Neuronal stem cell (in vitro differentiated cells): Measurements from ENCODE around the gene KRTAP5-7.
A peak's percentile ranks its signal among the peaks of the same experiment; 100 is the strongest.

Source experiments
- DNase-seq: peaks from one replicate; pipeline ENCODE4 v3.0.0-alpha.2; 2013; ENCODE audit warnings: low spot score
- H2AFZ ChIP-seq: one replicate; pipeline ENCODE4 v1.6.1; 2013; ENCODE audit warnings: mild to moderate bottlenecking, low read length, inconsistent platforms
- H2AK5ac ChIP-seq: 2 replicates; pipeline ENCODE4 v1.6.1; 2013; ENCODE audit warnings: low read depth, mild to moderate bottlenecking, inconsistent platforms, low read length, moderate library complexity, mixed read lengths
- H2BK120ac ChIP-seq: 2 replicates; pipeline ENCODE4 v1.6.1; 2013; ENCODE audit warnings: low read depth, mild to moderate bottlenecking, inconsistent platforms, low read length, moderate library complexity, mixed read lengths
- H2BK12ac ChIP-seq: one replicate; pipeline ENCODE4 v1.6.1; 2013; ENCODE audit warnings: low read length, inconsistent platforms
- H2BK15ac ChIP-seq: 2 replicates; pipeline ENCODE4 v1.6.1; 2013; ENCODE audit warnings: mild to moderate bottlenecking, low read length, inconsistent platforms, mixed read lengths
- H2BK5ac ChIP-seq: one replicate; pipeline ENCODE4 v1.6.1; 2013; ENCODE audit warnings: inconsistent platforms, mild to moderate bottlenecking, low read length, moderate library complexity
- H3K14ac ChIP-seq: one replicate; pipeline ENCODE4 v1.6.1; 2013; ENCODE audit warnings: low read length, inconsistent platforms
- H3K18ac ChIP-seq: 2 replicates; pipeline ENCODE4 v1.6.1; 2013; ENCODE audit warnings: low read length, inconsistent platforms
- H3K23ac ChIP-seq: 2 replicates; pipeline ENCODE4 v1.6.1; 2013; ENCODE audit warnings: low read depth, mild to moderate bottlenecking, mixed read lengths, low read length, inconsistent platforms; ENCODE audit not compliant: poor library complexity
- H3K27ac ChIP-seq: replicated peaks from 3 replicates; pipeline ENCODE4 v1.5.1; 2013; ENCODE audit warnings: low read length, inconsistent platforms
- H3K27me3 ChIP-seq, 3 experiments: 2 replicates each; pipeline ENCODE4 v1.6.1; 2013; ENCODE audit warnings: low read length in 3 of 3, mild to moderate bottlenecking in 2 of 3, inconsistent platforms in 1 of 3, low read depth in 1 of 3, mixed read lengths in 1 of 3, moderate library complexity in 1 of 3; ENCODE audit not compliant: control insufficient read depth in 3 of 3, insufficient read depth in 3 of 3
- H3K36me3 ChIP-seq, 2 donors: replicated peaks in 1 of 2; 2 replicates each; pipeline ENCODE4 v1.6.1; 2013; ENCODE audit warnings: low read length in 2 of 2; ENCODE audit not compliant: control insufficient read depth in 2 of 2, insufficient read depth in 2 of 2
- H3K4ac ChIP-seq: 2 replicates; pipeline ENCODE4 v1.6.1; 2013; ENCODE audit warnings: inconsistent platforms, mild to moderate bottlenecking, low read length, moderate library complexity
- H3K4me1 ChIP-seq, 2 donors: 1 replicate in 1 of 2; 2 replicates in 1 of 2; pipeline ENCODE4 v1.6.1; 2013; ENCODE audit warnings: low read length in 2 of 2, low read depth in 1 of 2; ENCODE audit not compliant: control insufficient read depth in 2 of 2, insufficient read depth in 1 of 2
- H3K4me2 ChIP-seq: one replicate; pipeline ENCODE4 v1.6.1; 2013; ENCODE audit warnings: mild to moderate bottlenecking, low read length, inconsistent platforms; ENCODE audit not compliant: insufficient read depth, poor library complexity, severe bottlenecking
- H3K4me3 ChIP-seq, 2 donors: 2 replicates each; pipeline ENCODE4 v1.5.1; 2013; ENCODE audit warnings: low read length in 2 of 2, mild to moderate bottlenecking in 2 of 2, inconsistent platforms in 1 of 2, moderate library complexity in 1 of 2
- H3K79me1 ChIP-seq: one replicate; pipeline ENCODE4 v1.6.1; 2013; ENCODE audit warnings: low read depth, mild to moderate bottlenecking, inconsistent platforms, low read length, moderate library complexity
- H3K9ac ChIP-seq: one replicate; pipeline ENCODE4 v1.6.1; 2013; ENCODE audit warnings: mild to moderate bottlenecking, low read depth, low read length, inconsistent platforms; ENCODE audit not compliant: poor library complexity
- H3K9me3 ChIP-seq, 2 donors: replicated peaks in 1 of 2; 2 replicates each; pipeline versions ENCODE3 to v1.6.1; 2013; ENCODE audit warnings: low read length in 2 of 2, mild to moderate bottlenecking in 2 of 2, inconsistent platforms in 1 of 2, low read depth in 1 of 2, mixed read lengths in 1 of 2, moderate library complexity in 1 of 2; ENCODE audit not compliant: control insufficient read depth in 2 of 2, insufficient read depth in 1 of 2
- H4K8ac ChIP-seq: one replicate; pipeline ENCODE4 v1.6.1; 2013; ENCODE audit warnings: low read depth, mild to moderate bottlenecking, inconsistent platforms, low read length, moderate library complexity
- H4K91ac ChIP-seq: one replicate; pipeline ENCODE4 v1.6.1; 2013; ENCODE audit warnings: low read length, low read depth, mild to moderate bottlenecking, inconsistent platforms; ENCODE audit not compliant: poor library complexity
- WGBS, 2 donors: extraction: QIAGEN DNeasy Blood & Tissue Kit; methylation state at CpG; one replicate each; pipeline ENCODE4 v1.1.7; 2013; ENCODE audit warnings: missing lambda C conversion rate in 2 of 2, mixed read lengths in 1 of 2; ENCODE audit not compliant: insufficient read length in 2 of 2, insufficient replicate concordance in 1 of 2; ENCODE audit errors: extremely low coverage in 2 of 2; 5-methylcytosine and 5-hydroxymethylcytosine counted together

KRTAP5-7 gene

GRCh38 chr11:71496421-71496820 lies 30.6 kb upstream of the KRTAP5-7 start:
- Histone ChIP-seq H3K4ac (no peak overlapping the region), H3K27me3 (no peaks in the 10 kb centered on the region), H2AFZ (no peak overlapping the region), H3K36me3 (peaks cover 17 to 78% of the 10 kb centered on the region in 2 donors), H4K91ac (no peak overlapping the region), H2BK120ac (no peak overlapping the region), H3K4me2 (no peak overlapping the region), H3K27ac (no peak overlapping the region), H3K9me3 (peaks cover 0 to 7% of the 10 kb centered on the region in 2 donors), H3K4me3 (no peak overlapping the region), H2BK5ac (no peak overlapping the region), H3K18ac (no peak overlapping the region), H4K8ac (no peak overlapping the region), H2BK12ac (no peak overlapping the region), H3K23ac (no peak overlapping the region), H3K4me1 (no peaks in the 10 kb centered on the region), H2AK5ac (no peak overlapping the region), H3K9ac (no peak overlapping the region), H3K14ac (no peak overlapping the region), H2BK15ac (no peak overlapping the region), H3K79me1 (peaks cover 4% of the 10 kb centered on the region)
- DNase-seq = no peak
- no CpG with 5 or more reads among the region's 13 CpGs for WGBS, 2 donors

- H3K27me3 ChIP-seq = no peaks in the 10 kb centered on the region
- no peak overlapping the region for H2AFZ ChIP-seq
- no CpG with 5 or more reads among the region's 19 CpGs for WGBS, 2 donors
- no peak overlapping the region for H3K9ac ChIP-seq
- H2AK5ac ChIP-seq = no peak overlapping the region
- no peak overlapping the region for H3K23ac ChIP-seq
- no peaks in the 10 kb centered on the region for H3K4me1 ChIP-seq
- no peak overlapping the region for H3K4me2 ChIP-seq
- H3K9me3 ChIP-seq = peaks cover 0 to 7% of the 10 kb centered on the region in 2 donors
- H2BK5ac ChIP-seq = no peak overlapping the region
- no peak overlapping the region for H4K91ac ChIP-seq
- H3K79me1 ChIP-seq = no peaks in the 10 kb centered on the region
- H2BK12ac ChIP-seq = no peak overlapping the region
- no peak overlapping the region for H3K27ac ChIP-seq
- H3K36me3 ChIP-seq = peaks cover 12 to 61% of the 10 kb centered on the region in 2 donors
- H3K4ac ChIP-seq = no peak overlapping the region
- no peak overlapping the region for H4K8ac ChIP-seq
- no peak overlapping the region for H3K18ac ChIP-seq
- H3K14ac ChIP-seq = no peak overlapping the region
- H3K4me3 ChIP-seq = no peak overlapping the region
- no peak overlapping the region for H2BK120ac ChIP-seq
- DNase-seq = no peak
- no peak overlapping the region for H2BK15ac ChIP-seq
Observed at GRCh38 chr11:71498091-71498490, 29.0 kb upstream of the KRTAP5-7 start.

- H3K27me3 ChIP-seq = no peaks in the 10 kb centered on the region
- H2AFZ ChIP-seq = no peak overlapping the region
- peaks cover 3% of the 10 kb centered on the region in 2 donors for H3K4me1 ChIP-seq
- no peak overlapping the region for H2BK12ac ChIP-seq
- H4K91ac ChIP-seq = no peak overlapping the region
- no CpG with 5 or more reads among the region's 13 CpGs for WGBS, 2 donors
- H3K79me1 ChIP-seq = no peaks in the 10 kb centered on the region
- H3K14ac ChIP-seq = no peak overlapping the region
- no peak overlapping the region for H3K4me3 ChIP-seq
- H2BK120ac ChIP-seq = no peak overlapping the region
- no peak overlapping the region for H2AK5ac ChIP-seq
- H3K4me2 ChIP-seq = no peak overlapping the region
- H3K9me3 ChIP-seq = peaks cover 0 to 8% of the 10 kb centered on the region in 2 donors
- no peak overlapping the region for H3K4ac ChIP-seq
- no peak overlapping the region for H3K27ac ChIP-seq
- peaks cover 12 to 58% of the 10 kb centered on the region in 2 donors for H3K36me3 ChIP-seq
- no peak for DNase-seq
- H2BK15ac ChIP-seq = no peak overlapping the region
- no peak overlapping the region for H3K18ac ChIP-seq
- H3K23ac ChIP-seq = no peak overlapping the region
- no peak overlapping the region for H2BK5ac ChIP-seq
- no peak overlapping the region for H4K8ac ChIP-seq
- peak overlapping the region; percentile 7 for H3K9ac ChIP-seq
Observed at GRCh38 chr11:71499125-71499524, 27.9 kb upstream of the KRTAP5-7 start.

GRCh38 chr11:71499546-71499945 lies 27.5 kb upstream of the KRTAP5-7 start:
- Histone ChIP-seq H3K23ac (no peak overlapping the region), H2BK5ac (no peak overlapping the region), H3K27ac (no peak overlapping the region), H2AFZ (no peak overlapping the region), H3K27me3 (no peaks in the 10 kb centered on the region), H2BK120ac (no peak overlapping the region), H3K4me1 (peaks cover 7% of the 10 kb centered on the region in 2 donors), H3K4ac (no peak overlapping the region), H3K4me3 (no peak overlapping the region), H2BK15ac (no peak overlapping the region), H3K4me2 (no peak overlapping the region), H3K14ac (no peak overlapping the region), H3K18ac (no peak overlapping the region), H2AK5ac (no peak overlapping the region), H4K8ac (no peak overlapping the region), H4K91ac (no peak overlapping the region), H3K79me1 (no peaks in the 10 kb centered on the region), H3K36me3 (peaks cover 12 to 55% of the 10 kb centered on the region in 2 donors), H3K9me3 (peaks cover 0 to 9% of the 10 kb centered on the region in 2 donors), H2BK12ac (no peak overlapping the region), H3K9ac (no peak overlapping the region)
- no peak for DNase-seq
- no CpG with 5 or more reads among the region's 6 CpGs for WGBS, 2 donors
